Peyer's patch (tissue), 4 donors: ENCODE data around the gene GPR146. TPM values are rescaled to one million over a fixed set of nuclear protein-coding genes. Genes with fewer than 3 reads are reported as not detected.
"Not testable (repeated sequence)": the region's sequence is repeated elsewhere in the genome, so short reads cannot be mapped to it uniquely, and the experiment has no call there.

Experiments
- DNase-seq, 3 donors: peaks; one replicate each; pipeline ENCODE4 v3.0.0-alpha.2; 2017 to 2019
- H3K27ac ChIP-seq, 4 donors: fragments of 200-600 bp; sonication (generic); one replicate each; pipeline ENCODE4 v1.5.1; 2016 to 2019
- H3K27me3 ChIP-seq, 2 donors: fragments of 200-600 bp; sonication (generic); one replicate each; pipeline ENCODE4 v1.5.1; 2019
- H3K36me3 ChIP-seq, 3 donors: fragments of 200-600 bp; sonication (generic); one replicate each; pipeline ENCODE4 v1.5.1; 2016 to 2019
- H3K4me1 ChIP-seq, 4 donors: fragments of 200-600 bp; sonication (generic); one replicate each; pipeline ENCODE4 v1.5.1; 2016 to 2019
- H3K4me3 ChIP-seq, 4 donors: fragments of 200-600 bp; sonication (generic); 1 replicate in 3 of 4; 2 replicates in 1 of 4; pipeline ENCODE4 v1.5.1; 2016 to 2019; ENCODE audit warnings: mild to moderate bottlenecking in 1 of 4
- H3K9me3 ChIP-seq, 4 donors: fragments of 200-600 bp; sonication (generic); one replicate each; pipeline ENCODE4 v1.5.1; 2016 to 2019; ENCODE audit warnings: mild to moderate bottlenecking in 1 of 4
- CTCF ChIP-seq, 6 experiments: fragments of 450-650 bp in 4 of 6; fragments of 200-600 bp in 2 of 6; sonication (generic) in 1 of 6; IDR thresholded peaks; one replicate each; pipeline ENCODE4 v1.5.1; 2017 to 2019; ENCODE audit warnings: antibody characterized with exemption in 6 of 6, mild to moderate bottlenecking in 3 of 6, moderate library complexity in 1 of 6
- POLR2A ChIP-seq, 2 donors: fragments of 450-650 bp; IDR thresholded peaks; one replicate each; pipeline ENCODE4 v1.5.1; 2017; ENCODE audit warnings: antibody characterized with exemption in 2 of 2, mild to moderate bottlenecking in 2 of 2, moderate library complexity in 2 of 2
- total RNA-seq, 4 donors: library from RNA; depleted of rRNA; stranded (reverse); fragments of >200 nt; gene quantifications; one replicate each; pipeline ENCODE4 v1.1.0, GENCODE V29; 2016

GPR146 gene
- total RNA-seq, 4 donors from 2014 or later = 1.4 to 13.2 (median 4.4) TPM

GRCh38 chr7:997404-998395, 46.6 kb upstream of the GPR146 start:
- H3K27ac ChIP-seq = no peak overlapping the region
- H3K36me3 ChIP-seq = peaks cover 0 to 6% (median 0%) of the 10 kb centered on the region in 3 donors
- no peak for DNase-seq
- TF ChIP-seq CTCF (IDR thresholded peaks at IDR 0.05) (no peak), POLR2A (IDR thresholded peaks at IDR 0.05) (no peak)
- no peaks in the 10 kb centered on the region for H3K9me3 ChIP-seq
- H3K27me3 ChIP-seq = no peaks in the 10 kb centered on the region
- no peak overlapping the region for H3K4me3 ChIP-seq
- H3K4me1 ChIP-seq = peaks cover 0 to 18% (median 3%) of the 10 kb centered on the region in 4 donors

- Histone ChIP-seq H3K27ac (no peak overlapping the region), H3K9me3 (no peaks in the 10 kb centered on the region), H3K36me3 (peaks cover 0 to 6% (median 0%) of the 10 kb centered on the region in 3 donors), H3K4me1 (peaks cover 0 to 8% (median 0%) of the 10 kb centered on the region in 4 donors), H3K27me3 (no peaks in the 10 kb centered on the region), H3K4me3 (no peak overlapping the region)
- DNase-seq = no peak
- no peak for TF ChIP-seq POLR2A (IDR thresholded peaks at IDR 0.05)
- no peak for TF ChIP-seq CTCF (IDR thresholded peaks at IDR 0.05)
Measured at GRCh38 chr7:999149-999879, 45.0 kb upstream of the GPR146 start.

- no peak for DNase-seq
- Histone ChIP-seq H3K36me3 (peaks cover 0 to 6% (median 0%) of the 10 kb centered on the region in 3 donors), H3K4me1 (peaks cover 0 to 8% (median 0%) of the 10 kb centered on the region in 4 donors), H3K9me3 (no peaks in the 10 kb centered on the region), H3K27ac (no peak overlapping the region), H3K4me3 (no peak overlapping the region), H3K27me3 (no peaks in the 10 kb centered on the region)
- TF ChIP-seq POLR2A (IDR thresholded peaks at IDR 0.05) = no peak
- TF ChIP-seq CTCF (IDR thresholded peaks at IDR 0.05) = no peak
Measured at GRCh38 chr7:999941-1000935, 44.1 kb upstream of the GPR146 start.

GRCh38 chr7:1001069-1001770, 43.1 kb upstream of the GPR146 start:
- H3K4me1 ChIP-seq, H3K4me3 ChIP-seq, H3K36me3 ChIP-seq, H3K27ac ChIP-seq, H3K27me3 ChIP-seq, DNase-seq, H3K9me3 ChIP-seq: not testable (repeated sequence)

GRCh38 chr7:1002026-1002425, 42.3 kb upstream of the GPR146 start:
- not testable (repeated sequence) for H3K36me3 ChIP-seq, H3K4me1 ChIP-seq, DNase-seq, H3K27ac ChIP-seq, H3K27me3 ChIP-seq, H3K4me3 ChIP-seq, H3K9me3 ChIP-seq

GRCh38 chr7:1002445-1002844, 41.9 kb upstream of the GPR146 start:
- not testable (repeated sequence) for H3K27me3 ChIP-seq, H3K27ac ChIP-seq, H3K4me3 ChIP-seq, H3K4me1 ChIP-seq, DNase-seq, H3K9me3 ChIP-seq, H3K36me3 ChIP-seq
